Endothelial cell of umbilical vein (primary cell): ENCODE data around the gene KRT86. TPM values are rescaled to one million over a fixed set of nuclear protein-coding genes. Genes with fewer than 3 reads are reported as not detected.

Experiments used
- BruUV-seq: library from RNA; stranded (reverse); fragments of 400-500 nt; replicated peaks from 2 replicates; lab custom pipeline; 2021; lab: Mats Ljungman, UMichigan
- CTCF ChIA-PET: fragments of 300-600, 350-600 bp; sonication (Branson Sonifier 250); formaldehyde crosslinking; loops from one replicate; lab custom pipeline; 2021; ENCODE audit warnings: antibody characterized with exemption, inconsistent platforms; lab: Charles Lee
- POLR2A ChIA-PET: fragments of 300-600, 350-600 bp; sonication (Branson Sonifier 250); formaldehyde crosslinking; loops from one replicate; lab custom pipeline; 2021; ENCODE audit warnings: antibody characterized with exemption, inconsistent platforms; lab: Charles Lee
- DNase-seq: peaks from one replicate; pipeline ENCODE4 v3.0.0-alpha.2; 2011; ENCODE audit warnings: low read depth, low spot score
- FAIRE-seq: peaks from 2 replicates; lab custom pipeline; 2011; peaks lifted over from hg19 to GRCh38; lab: Jason Lieb, UNC
- H2AFZ ChIP-seq: 2 replicates; pipeline ENCODE4 v1.6.0; 2012; ENCODE audit warnings: low read depth, low read length, control low read depth, inconsistent platforms
- H3K27ac ChIP-seq: 2 replicates; pipeline ENCODE4 v1.5.1; 2011; ENCODE audit warnings: low read depth, mild to moderate bottlenecking, control low read depth, low read length, moderate library complexity; ENCODE audit not compliant: insufficient read depth
- H3K27me3 ChIP-seq, 2 experiments: 2 replicates each; pipeline versions ENCODE4 v1.6.0 to v1.6.1; 2011; ENCODE audit warnings: low read length in 2 of 2, mixed read lengths in 1 of 2; ENCODE audit not compliant: control insufficient read depth in 2 of 2, insufficient read depth in 2 of 2
- H3K36me3 ChIP-seq, 2 experiments: 2 replicates in 1 of 2; 3 replicates in 1 of 2; pipeline ENCODE4 v1.5.1; 2011; ENCODE audit warnings: low read length in 2 of 2, mild to moderate bottlenecking in 1 of 2, moderate library complexity in 1 of 2; ENCODE audit not compliant: control insufficient read depth in 2 of 2, insufficient read depth in 2 of 2; ENCODE audit errors: extremely low read depth in 1 of 2
- H3K4me1 ChIP-seq: 3 replicates; pipeline ENCODE4 v1.5.1; 2011; ENCODE audit warnings: mild to moderate bottlenecking, low read length; ENCODE audit not compliant: control insufficient read depth, insufficient read depth; ENCODE audit errors: extremely low read depth
- H3K4me2 ChIP-seq: 2 replicates; pipeline ENCODE4 v1.6.1; 2011; ENCODE audit warnings: low read length, control low read depth, mixed read lengths; ENCODE audit not compliant: insufficient read depth
- H3K4me3 ChIP-seq, 3 experiments: fragments of 200-600 bp in 1 of 3; sonication (generic), shearing (Covaris generic) in 1 of 3; replicated peaks in 1 of 3; 2 replicates each; pipeline ENCODE4 v1.5.1; 2011 to 2016; ENCODE audit warnings: control low read depth in 3 of 3, low read length in 3 of 3, mild to moderate bottlenecking in 2 of 3, inconsistent platforms in 1 of 3, low read depth in 1 of 3, moderate library complexity in 1 of 3; ENCODE audit not compliant: insufficient read depth in 1 of 3
- H3K79me2 ChIP-seq: 2 replicates; pipeline ENCODE4 v1.6.0; 2012; ENCODE audit warnings: low read length, inconsistent platforms; ENCODE audit not compliant: control insufficient read depth, insufficient read depth
- H3K9ac ChIP-seq: replicated peaks from 2 replicates; pipeline ENCODE3; 2011; ENCODE audit warnings: low read length, control low read depth; ENCODE audit not compliant: insufficient read depth; ENCODE audit errors: extremely low read depth
- H3K9me1 ChIP-seq: replicated peaks from 3 replicates; pipeline ENCODE4 v1.6.0; 2011; ENCODE audit warnings: mild to moderate bottlenecking, low read length; ENCODE audit not compliant: control insufficient read depth, insufficient read depth; ENCODE audit errors: extremely low read depth
- H3K9me3 ChIP-seq: replicated peaks from 2 replicates; pipeline ENCODE4 v1.5.1; 2012; ENCODE audit warnings: low read length, inconsistent platforms; ENCODE audit not compliant: control insufficient read depth, insufficient read depth
- H4K20me1 ChIP-seq: replicated peaks from 2 replicates; pipeline ENCODE3; 2011; ENCODE audit warnings: mild to moderate bottlenecking, low read length; ENCODE audit not compliant: control insufficient read depth, insufficient read depth; ENCODE audit errors: extremely low read depth
- EZH2 ChIP-seq: IDR thresholded peaks from 2 replicates; pipeline ENCODE4 v1.6.1; 2012; ENCODE audit warnings: borderline replicate concordance, low read depth, mild to moderate bottlenecking, moderate library complexity, low read length, inconsistent platforms; ENCODE audit not compliant: severe bottlenecking
- FOS ChIP-seq: IDR thresholded peaks from 2 replicates; pipeline ENCODE4 v1.6.1; 2011; ENCODE audit warnings: mild to moderate bottlenecking, low read length, moderate library complexity, borderline replicate concordance; ENCODE audit not compliant: insufficient read depth
- GATA2 ChIP-seq: IDR thresholded peaks from 2 replicates; pipeline ENCODE4 v1.7.0; 2011; ENCODE audit warnings: low read depth, mild to moderate bottlenecking, moderate library complexity, mixed read lengths, low read length; ENCODE audit not compliant: insufficient read length, insufficient read depth
- JUN ChIP-seq: IDR thresholded peaks from 2 replicates; pipeline ENCODE4 v1.6.1; 2011; ENCODE audit warnings: borderline replicate concordance, low read depth; ENCODE audit not compliant: insufficient read length, insufficient read depth
- MAX ChIP-seq: IDR thresholded peaks from 2 replicates; pipeline ENCODE4 v1.6.1; 2011; ENCODE audit not compliant: insufficient read depth, insufficient read length
- MYC ChIP-seq: IDR thresholded peaks from one replicate; pipeline ENCODE4 v1.6.1; 2011; ENCODE audit warnings: mild to moderate bottlenecking, low read depth, low read length
- POLR2A ChIP-seq: IDR thresholded peaks from 2 replicates; pipeline ENCODE4 v1.6.1; 2012; ENCODE audit warnings: low read depth, mild to moderate bottlenecking, control low read depth, low read length
- dilution Hi-C: fragments of 300-500 bp; cut with MboI; formaldehyde crosslinking; loops from one replicate; pipeline ENCODE4 v1.15.0; 2019; ENCODE audit warnings: low sequenced_read_pairs; ENCODE audit not compliant: extremely low pct_ligation_motif_present
- intact Hi-C: fragments of 100-400 bp; cut with micrococcal nuclease; formaldehyde crosslinking; loops from one replicate; pipeline ENCODE4 v1.10.0; 2022
- polyA plus RNA-seq, 4 experiments: library from polyadenylated mRNA; depleted of rRNA in 3 of 4; stranded (reverse) in 3 of 4; unstranded in 1 of 4; fragments of >200 nt; gene quantifications; 2 replicates each; pipeline versions ENCODE4 v1.2.1 to v1.2.3, GENCODE V29; 2011 to 2012; ENCODE audit warnings: missing spikeins in 1 of 4
- total RNA-seq: library from RNA; stranded (reverse); gene quantifications from 2 replicates; pipeline ENCODE4 v1.2.3, GENCODE V29; 2021

The KRT86 gene
- total and polyA plus RNA-seq, 2 donors (not counting 3 experiments of a cell fraction or from before 2014, with no cell fraction given), result not detected

GRCh38 chr12:52298677-52299190 lies 24.3 kb downstream of the KRT86 start:
- no peak overlapping the region for H3K9ac ChIP-seq
- no peak for FAIRE-seq
- H3K9me1 ChIP-seq, result no peaks in the 10 kb centered on the region
- no peak overlapping the region for H2AFZ ChIP-seq
- no TSS peak for BruUV-seq
- no peaks in the 10 kb centered on the region for H4K20me1 ChIP-seq
- TF ChIP-seq JUN (no peak), FOS (no peak), GATA2 (no peak), MAX (no peak), MYC (no peak), POLR2A (no peak), EZH2 (no peak)
- POLR2A ChIA-PET, result no interaction called here
- CTCF ChIA-PET, result no interaction called here
- no peaks in the 10 kb centered on the region for H3K4me1 ChIP-seq
- no peak overlapping the region for H3K4me2 ChIP-seq
- no peaks in the 10 kb centered on the region for H3K36me3 ChIP-seq
- H3K27me3 ChIP-seq, result peaks cover 22 to 38% of the 10 kb centered on the region in 2 experiments
- dilution Hi-C loops, result no loop called here
- no peaks in the 10 kb centered on the region for H3K9me3 ChIP-seq
- DNase-seq, result no peak
- intact Hi-C loops, result no loop called here
- no peak overlapping the region for H3K4me3 ChIP-seq
- H3K27ac ChIP-seq, result no peak overlapping the region
- H3K79me2 ChIP-seq, result no peaks in the 10 kb centered on the region
